GM21526 (cell line): ENCODE results near the gene LAX1.

ENCODE experiments used
- ATAC-seq: cut with Tn5 transposase; IDR thresholded peaks from one replicate; pipeline ENCODE4 v1.9.1; 2021; ENCODE audit warnings: moderate library complexity; ENCODE audit not compliant: unreplicated experiment, low FRiP score

LAX1 gene

DNA sequence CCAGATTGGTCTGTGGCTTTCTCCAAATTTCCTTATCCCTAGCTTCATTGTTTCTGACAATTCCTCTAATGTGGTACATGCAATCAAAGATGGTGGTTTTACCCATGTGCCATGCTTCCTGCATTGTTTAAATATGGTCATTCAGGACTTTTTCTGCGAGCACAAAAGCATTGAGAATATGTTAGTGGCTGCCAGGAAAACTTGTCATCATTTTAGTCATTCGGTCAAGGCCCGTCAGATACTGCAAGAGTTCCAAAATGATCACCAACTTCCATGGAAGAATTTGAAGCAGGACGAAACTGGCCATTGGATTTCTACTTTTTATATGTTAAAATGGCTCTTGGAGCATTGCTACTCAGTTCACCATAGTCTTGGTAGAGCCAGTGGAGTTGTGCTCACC, 34.2 kb downstream of the LAX1 start:
- ATAC-seq, result no peak

DNA sequence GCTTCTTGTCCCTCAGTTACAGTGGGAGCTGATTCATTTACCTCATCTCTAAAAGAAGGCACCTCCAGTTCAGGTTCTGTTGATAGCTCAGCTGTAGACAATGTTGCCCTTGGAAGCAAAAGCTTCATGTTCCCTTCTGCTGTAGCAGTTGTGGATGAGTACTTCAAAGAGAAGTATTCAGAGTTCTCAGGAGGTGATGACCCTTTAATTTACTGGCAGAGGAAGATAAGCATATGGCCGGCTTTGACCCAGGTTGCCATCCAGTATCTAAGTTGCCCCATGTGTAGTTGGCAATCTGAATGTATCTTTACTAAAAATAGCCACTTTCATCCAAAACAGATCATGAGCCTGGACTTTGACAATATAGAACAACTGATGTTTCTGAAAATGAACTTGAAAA, 35.0 kb downstream of the LAX1 start:
- no peak for ATAC-seq

DNA sequence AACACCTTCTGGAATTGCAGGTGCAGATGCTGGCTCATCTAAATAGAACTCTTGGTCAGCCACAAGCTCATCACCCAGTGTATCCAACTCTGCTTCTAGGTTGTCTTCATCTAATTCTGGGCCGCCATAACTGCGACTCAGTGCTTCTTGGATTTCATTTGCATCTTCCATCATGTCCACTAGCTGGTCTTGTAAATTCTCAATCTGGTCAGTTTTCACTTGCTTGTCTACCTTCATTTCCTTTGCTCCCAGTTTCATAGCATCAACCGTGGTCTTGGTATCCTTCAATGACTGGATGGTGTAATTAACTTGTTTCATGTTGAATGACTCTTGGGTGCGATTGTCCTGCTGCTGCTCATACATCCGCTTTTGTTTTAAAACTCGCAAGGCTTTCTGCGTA, 40.7 kb downstream of the LAX1 start:
- no peak for ATAC-seq

DNA sequence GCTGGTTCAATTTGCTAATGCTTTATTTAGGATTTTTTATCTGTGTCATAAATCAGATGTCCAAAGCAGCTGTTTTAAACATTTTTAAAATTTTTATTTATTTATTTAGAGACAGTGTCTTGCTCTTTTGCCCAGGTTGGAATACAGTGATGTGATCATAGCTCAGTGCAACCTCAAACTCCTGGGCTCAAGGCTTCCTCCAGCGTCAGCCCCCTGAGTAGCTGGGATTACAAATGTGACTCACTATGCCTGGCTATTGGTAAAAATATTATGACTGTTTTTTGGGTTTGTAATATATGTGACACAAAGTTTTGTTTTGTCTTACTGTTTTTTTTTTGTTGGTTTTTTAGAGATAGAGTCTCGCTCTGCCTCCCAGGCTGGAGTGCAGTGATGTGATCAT, 42.2 kb downstream of the LAX1 start:
- no peak for ATAC-seq

DNA sequence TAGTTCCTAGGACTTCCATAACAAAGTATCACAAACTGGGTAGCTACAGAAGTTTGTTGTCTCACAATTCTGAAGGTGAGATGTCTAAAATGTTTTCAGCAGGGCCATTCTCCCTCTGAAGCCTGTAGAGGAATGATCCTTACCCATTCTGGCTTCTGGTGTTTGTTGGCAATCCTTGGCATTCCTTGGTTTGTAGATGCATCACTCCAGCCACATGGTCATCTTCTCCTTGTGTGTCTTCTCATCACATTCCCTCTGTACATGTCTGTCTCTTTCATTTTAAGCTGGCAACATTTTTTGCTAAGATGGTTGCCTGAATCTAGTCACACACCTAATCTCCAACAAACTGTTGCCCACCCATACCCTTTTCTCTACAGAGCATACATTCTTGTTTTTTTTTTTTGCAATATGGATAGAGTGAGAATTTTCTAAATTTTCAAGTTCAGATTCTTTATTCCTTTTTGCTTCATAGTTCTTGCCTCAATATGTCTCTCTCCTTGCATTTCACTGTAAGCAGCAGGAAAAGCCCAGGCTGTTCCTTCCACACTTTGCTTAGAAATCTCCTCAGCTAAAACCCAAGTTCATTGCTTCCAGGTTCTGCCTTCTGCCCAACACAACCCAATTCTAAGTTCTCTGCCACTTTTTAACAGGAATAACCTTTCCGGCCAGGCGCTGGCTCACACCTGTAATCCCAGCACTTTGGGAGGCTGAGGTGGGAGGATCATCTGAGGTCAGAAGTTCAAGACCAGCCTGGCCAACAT, 48.8 kb downstream of the LAX1 start:
- ATAC-seq, result no peak

DNA sequence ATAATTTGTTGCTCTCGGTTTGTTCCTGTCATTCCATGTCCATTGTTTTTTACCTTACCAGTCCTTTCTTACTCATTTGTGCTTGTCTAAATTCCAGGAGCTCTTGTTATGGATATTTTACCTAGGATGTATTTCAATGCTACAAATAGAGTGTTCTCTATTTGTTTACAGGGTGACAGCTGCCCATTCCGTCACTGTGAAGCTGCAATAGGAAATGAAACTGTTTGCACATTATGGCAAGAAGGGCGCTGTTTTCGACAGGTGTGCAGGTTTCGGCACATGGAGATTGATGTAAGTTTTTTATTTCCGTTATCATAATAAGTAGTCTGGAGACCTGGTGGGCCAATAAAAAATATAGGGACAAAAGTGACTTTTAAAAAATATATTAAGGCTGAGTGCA, 53.4 kb downstream of the LAX1 start:
- no peak for ATAC-seq

DNA sequence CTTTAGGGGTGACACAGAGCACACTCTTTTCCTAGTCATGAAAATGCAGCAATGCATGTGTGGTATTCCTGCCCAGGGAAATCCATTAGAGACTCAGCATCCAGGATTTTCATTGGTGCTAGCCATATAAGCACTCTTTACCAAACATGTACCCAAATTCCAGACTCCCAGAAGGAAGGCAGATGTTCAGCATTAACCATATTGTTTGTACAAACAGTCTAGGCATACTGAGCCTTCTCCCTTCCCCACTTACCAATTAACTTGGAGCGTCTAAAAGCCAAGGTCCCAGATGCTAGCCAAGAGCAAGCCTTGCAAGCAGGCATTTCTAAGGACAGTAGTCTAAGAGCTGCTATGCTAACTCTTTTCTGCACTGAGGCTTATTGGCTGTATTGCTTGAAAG, 58.3 kb downstream of the LAX1 start:
- ATAC-seq, result no peak
